ENCODE measurements around the gene DCAF17.
"Not testable (repeated sequence)": the region's sequence is repeated elsewhere in the genome, so short reads cannot be mapped to it uniquely, and the experiment has no call there.

Gene DCAF17

DNA sequence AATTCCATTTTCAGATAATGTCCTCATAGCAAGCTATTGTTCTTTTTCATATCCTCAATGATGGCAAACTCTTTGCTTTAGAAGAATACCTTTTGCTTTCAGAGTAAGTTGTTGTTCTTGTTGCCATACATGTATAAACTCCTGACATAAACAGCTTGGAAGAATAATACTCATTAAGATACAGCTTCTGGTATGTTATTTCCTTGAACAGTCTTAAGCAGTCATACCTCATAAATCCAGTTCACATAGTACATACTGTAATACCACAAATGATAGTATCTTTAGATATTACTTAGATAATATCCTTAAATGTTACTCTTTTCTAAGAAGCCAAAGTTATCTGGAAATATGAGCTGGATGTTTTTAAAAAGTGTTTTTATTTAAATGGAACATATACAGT lies 23.4 kb upstream of the DCAF17 start:
- Histone ChIP-seq H3K9ac (ENCODE audit: insufficient read length, low read depth) (no peak overlapping the region), H3K4me3 (ENCODE audit: insufficient read length, low read depth) (no peak overlapping the region), H3K9me3 (ENCODE audit: insufficient read depth, low read length) (no peaks in the 10 kb centered on the region), H3K27me3 (ENCODE audit: insufficient read depth, insufficient read length) (no peaks in the 10 kb centered on the region), H3K4me1 (ENCODE audit: insufficient read depth, insufficient read length) (no peaks in the 10 kb centered on the region), H3K36me3 (ENCODE audit: insufficient read depth, insufficient read length, low read length) (peaks cover 6% of the 10 kb centered on the region)
- TF ChIP-seq ZNF274 (IDR thresholded peaks at IDR 0.05; ENCODE audit: low read depth, low read length) (no peak), SUZ12 (IDR thresholded peaks at IDR 0.05; ENCODE audit: extremely low read depth, insufficient read depth, insufficient read length) (no peak)
- no peak for DNase-seq (ENCODE audit: low read depth, low spot score)

DNA sequence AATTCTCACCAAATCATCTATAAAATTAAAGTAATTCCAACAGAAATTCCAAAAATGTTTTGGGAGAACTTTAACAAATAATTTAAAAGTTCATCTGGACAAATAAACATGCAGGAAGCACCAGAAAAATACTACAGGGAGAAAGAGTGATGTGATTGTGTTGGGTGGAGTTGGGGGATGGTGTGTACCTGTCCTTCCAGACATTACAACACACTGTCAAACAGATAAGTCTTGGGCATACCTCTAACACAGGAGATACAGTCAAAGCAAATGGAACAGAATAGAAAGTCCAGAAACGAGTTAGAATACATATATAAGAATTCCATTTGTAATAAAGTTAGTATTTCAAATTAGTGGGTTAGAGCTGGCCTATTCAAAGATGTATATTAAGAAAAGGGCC lies 22.8 kb upstream of the DCAF17 start:
- Histone ChIP-seq H3K9me3 (ENCODE audit: insufficient read depth, low read length) (no peaks in the 10 kb centered on the region), H3K9ac (ENCODE audit: insufficient read length, low read depth) (no peak overlapping the region), H3K27me3 (ENCODE audit: insufficient read depth, insufficient read length) (no peaks in the 10 kb centered on the region), H3K36me3 (ENCODE audit: insufficient read depth, insufficient read length, low read length) (peaks cover 6% of the 10 kb centered on the region), H3K4me1 (ENCODE audit: insufficient read depth, insufficient read length) (no peaks in the 10 kb centered on the region), H3K4me3 (ENCODE audit: insufficient read length, low read depth) (no peak overlapping the region)
- TF ChIP-seq SUZ12 (IDR thresholded peaks at IDR 0.05; ENCODE audit: extremely low read depth, insufficient read depth, insufficient read length): no peak
- no peak for TF ChIP-seq YY1 (IDR thresholded peaks at IDR 0.05; ENCODE audit: insufficient read depth, insufficient read length)
- no peak for DNase-seq (ENCODE audit: low read depth, low spot score)

DNA sequence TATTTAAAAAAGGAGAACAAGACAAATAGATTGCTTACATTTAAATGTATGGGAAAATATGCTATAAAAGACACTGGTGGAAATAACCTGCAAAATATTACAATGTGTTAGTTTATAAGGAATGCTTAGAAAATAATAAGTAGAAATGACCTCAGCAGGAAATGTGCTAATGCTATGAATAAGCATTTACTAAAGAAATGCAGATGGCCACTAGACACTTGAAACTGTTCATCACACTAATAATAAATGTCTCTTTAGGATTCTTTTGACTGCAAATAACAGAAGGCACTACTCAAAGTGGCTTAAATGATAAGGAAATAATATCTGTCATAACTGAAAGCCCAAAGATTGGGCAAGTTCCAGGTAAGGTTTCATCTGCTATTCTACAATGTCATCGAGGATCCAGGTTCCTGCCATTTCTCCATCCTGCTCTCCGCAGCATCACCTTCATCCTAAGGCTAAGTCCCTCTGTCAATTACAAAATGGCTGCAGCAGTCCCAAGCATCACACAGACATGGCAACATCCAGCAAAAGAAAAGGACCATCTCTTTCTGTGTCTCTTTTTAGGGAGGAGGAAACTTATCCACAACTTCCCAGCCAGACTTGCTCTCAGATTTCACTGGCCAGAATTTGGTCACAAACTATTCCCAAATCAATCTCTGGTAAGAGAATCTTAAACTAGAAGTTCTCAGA lies 22.1 kb upstream of the DCAF17 start:
- Histone ChIP-seq H3K9ac (ENCODE audit: insufficient read length, low read depth) (no peak overlapping the region), H3K4me3 (ENCODE audit: insufficient read length, low read depth) (no peak overlapping the region), H3K4me1 (ENCODE audit: insufficient read depth, insufficient read length) (no peaks in the 10 kb centered on the region), H3K36me3 (ENCODE audit: insufficient read depth, insufficient read length, low read length) (peaks cover 6% of the 10 kb centered on the region), H3K9me3 (ENCODE audit: insufficient read depth, low read length) (no peaks in the 10 kb centered on the region), H3K27me3 (ENCODE audit: insufficient read depth, insufficient read length) (no peaks in the 10 kb centered on the region)
- no peak for DNase-seq (ENCODE audit: low read depth, low spot score)
- TF ChIP-seq YY1 (IDR thresholded peaks at IDR 0.05; ENCODE audit: insufficient read depth, insufficient read length) (no peak), SUZ12 (IDR thresholded peaks at IDR 0.05; ENCODE audit: extremely low read depth, insufficient read depth, insufficient read length) (no peak), ZNF274 (IDR thresholded peaks at IDR 0.05; ENCODE audit: low read depth, low read length) (no peak)

DNA sequence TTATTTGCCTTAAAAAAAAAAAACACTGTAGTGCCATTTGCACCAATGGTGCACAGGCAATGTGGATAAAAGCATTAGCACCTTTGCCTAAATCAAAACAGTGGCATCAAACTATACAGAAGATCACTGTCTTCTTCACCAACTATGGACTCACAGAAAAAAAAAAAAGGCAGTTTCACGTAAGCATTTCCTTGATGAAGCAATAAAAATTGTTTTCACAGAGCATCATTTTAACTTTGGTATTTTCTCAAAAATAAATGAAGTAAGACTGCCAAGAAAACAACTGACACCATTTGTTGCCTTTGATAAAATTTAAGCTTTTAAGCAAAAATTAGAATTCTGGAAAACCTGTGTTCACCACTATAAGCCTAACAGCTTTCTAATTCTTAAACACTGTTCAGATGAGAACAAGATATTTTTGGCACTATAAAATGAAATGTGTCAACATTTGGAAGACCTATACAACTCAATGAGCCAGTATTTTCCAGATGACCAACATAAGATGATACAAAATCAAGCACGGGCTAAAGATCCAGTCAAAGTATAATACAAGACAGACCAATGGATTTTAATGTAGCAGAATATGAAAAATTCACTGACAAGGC lies 21.4 kb upstream of the DCAF17 start:
- peaks cover 6% of the 10 kb centered on the region for H3K36me3 ChIP-seq (ENCODE audit: insufficient read depth, insufficient read length, low read length)
- no peak for TF ChIP-seq SUZ12 (IDR thresholded peaks at IDR 0.05; ENCODE audit: extremely low read depth, insufficient read depth, insufficient read length)
- no peak for TF ChIP-seq ZNF274 (IDR thresholded peaks at IDR 0.05; ENCODE audit: low read depth, low read length)
- no peak for TF ChIP-seq YY1 (IDR thresholded peaks at IDR 0.05; ENCODE audit: insufficient read depth, insufficient read length)
- DNase-seq (ENCODE audit: low read depth, low spot score): no peak
- no peak overlapping the region for H3K9ac ChIP-seq (ENCODE audit: insufficient read length, low read depth)
- H3K27me3 ChIP-seq (ENCODE audit: insufficient read depth, insufficient read length): no peaks in the 10 kb centered on the region
- H3K4me3 ChIP-seq (ENCODE audit: insufficient read length, low read depth): no peak overlapping the region
- H3K4me1 ChIP-seq (ENCODE audit: insufficient read depth, insufficient read length): no peaks in the 10 kb centered on the region
- no peaks in the 10 kb centered on the region for H3K9me3 ChIP-seq (ENCODE audit: insufficient read depth, low read length)

DNA sequence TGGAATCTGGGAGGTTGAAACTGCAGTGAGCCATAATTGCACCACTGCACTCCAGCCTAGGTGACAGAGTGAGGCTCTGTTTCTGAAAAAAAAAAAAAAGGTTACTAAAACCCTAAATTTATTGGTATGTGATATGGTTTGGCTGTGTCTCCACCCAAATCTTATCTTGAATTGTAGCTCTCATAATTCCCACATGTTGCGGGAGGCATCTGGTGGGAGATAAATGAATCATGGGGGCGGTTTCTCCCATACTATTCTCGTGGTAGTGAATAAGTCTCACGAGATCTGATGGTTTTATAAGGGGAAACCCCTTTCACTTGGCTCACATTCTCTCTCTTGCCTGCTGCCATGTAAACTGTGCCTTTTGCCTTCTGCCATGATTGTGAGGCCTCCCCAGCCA lies 19.4 kb upstream of the DCAF17 start:
- not testable (repeated sequence) for H3K4me3 ChIP-seq (ENCODE audit: insufficient read length, low read depth); DNase-seq (ENCODE audit: low read depth, low spot score); H3K9me3 ChIP-seq (ENCODE audit: insufficient read depth, low read length); H3K27me3 ChIP-seq (ENCODE audit: insufficient read depth, insufficient read length); H3K9ac ChIP-seq (ENCODE audit: insufficient read length, low read depth); H3K36me3 ChIP-seq (ENCODE audit: insufficient read depth, insufficient read length, low read length); H3K4me1 ChIP-seq (ENCODE audit: insufficient read depth, insufficient read length)

DNA sequence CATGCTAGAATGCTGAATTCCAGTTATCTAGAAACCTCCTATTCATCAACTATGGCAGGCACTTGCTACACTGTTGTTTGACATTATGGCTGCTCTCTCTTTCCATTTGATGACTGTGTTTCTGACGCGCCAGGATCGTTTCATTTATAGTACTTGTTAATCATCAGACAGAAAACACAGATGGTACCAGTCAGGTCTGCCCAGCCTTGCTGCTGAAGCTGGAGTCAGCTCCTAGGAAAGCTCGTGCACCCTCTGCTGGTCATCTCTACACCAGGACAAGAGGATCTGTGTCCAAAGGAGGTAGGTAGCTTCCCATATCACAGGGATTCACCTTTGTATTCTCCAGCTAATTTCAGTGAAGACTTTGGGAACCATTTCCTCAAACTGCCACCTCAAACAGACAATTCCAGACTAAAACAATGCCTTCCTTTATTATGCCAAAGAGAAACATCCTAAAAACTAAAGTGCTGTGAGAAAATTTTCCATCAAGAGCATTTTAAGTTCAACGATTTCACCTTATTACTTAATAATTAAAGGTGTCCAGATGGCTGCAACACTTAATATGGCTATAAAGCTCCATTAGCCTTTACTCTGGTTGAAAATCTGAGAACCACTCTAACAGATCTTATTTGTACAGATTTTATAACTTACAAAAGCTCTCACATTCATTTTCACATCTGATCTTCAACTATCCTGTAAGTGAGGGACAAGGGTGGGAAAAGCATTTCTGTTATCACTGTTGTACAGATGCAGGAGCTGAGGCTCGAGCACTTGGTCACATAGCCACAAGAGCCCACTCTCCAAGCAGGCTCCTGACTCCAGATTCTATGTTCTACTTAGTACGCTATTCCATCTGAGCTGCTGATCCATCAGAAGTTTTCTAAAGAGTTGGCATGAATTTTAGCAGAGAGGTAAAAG lies 17.8 kb upstream of the DCAF17 start:
- no peak overlapping the region for H3K9ac ChIP-seq (ENCODE audit: insufficient read length, low read depth)
- H3K27me3 ChIP-seq (ENCODE audit: insufficient read depth, insufficient read length): no peaks in the 10 kb centered on the region
- peaks cover 6% of the 10 kb centered on the region for H3K36me3 ChIP-seq (ENCODE audit: insufficient read depth, insufficient read length, low read length)
- TF ChIP-seq ZNF274 (IDR thresholded peaks at IDR 0.05; ENCODE audit: low read depth, low read length) (no peak), YY1 (IDR thresholded peaks at IDR 0.05; ENCODE audit: insufficient read depth, insufficient read length) (no peak), SUZ12 (IDR thresholded peaks at IDR 0.05; ENCODE audit: extremely low read depth, insufficient read depth, insufficient read length) (no peak)
- no peak overlapping the region for H3K4me3 ChIP-seq (ENCODE audit: insufficient read length, low read depth)
- H3K4me1 ChIP-seq (ENCODE audit: insufficient read depth, insufficient read length): no peaks in the 10 kb centered on the region
- H3K9me3 ChIP-seq (ENCODE audit: insufficient read depth, low read length): no peaks in the 10 kb centered on the region
- DNase-seq (ENCODE audit: low read depth, low spot score): peak; percentile 78

DNA sequence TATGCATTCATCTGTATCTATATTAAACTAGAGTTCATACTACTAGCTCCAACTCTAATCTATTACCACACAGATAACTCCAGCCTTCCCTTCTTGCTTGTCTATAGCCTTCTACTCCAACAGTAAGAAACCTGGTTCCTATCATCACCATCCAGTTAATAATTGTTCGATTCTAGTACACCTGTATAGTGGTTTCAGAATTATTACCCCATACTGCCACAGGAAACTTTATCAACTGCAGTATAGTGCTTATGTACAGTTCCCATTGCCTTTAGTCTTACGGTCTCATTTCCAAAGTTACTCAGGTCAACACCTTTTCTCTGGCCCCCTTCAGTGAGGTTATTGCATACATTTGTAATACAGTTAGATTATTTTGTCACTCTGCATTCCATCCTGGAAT lies 14.7 kb upstream of the DCAF17 start:
- Histone ChIP-seq H3K27me3 (ENCODE audit: insufficient read depth, insufficient read length) (no peaks in the 10 kb centered on the region), H3K4me1 (ENCODE audit: insufficient read depth, insufficient read length) (no peaks in the 10 kb centered on the region), H3K9ac (ENCODE audit: insufficient read length, low read depth) (no peak overlapping the region), H3K9me3 (ENCODE audit: insufficient read depth, low read length) (peaks cover 27% of the 10 kb centered on the region), H3K4me3 (ENCODE audit: insufficient read length, low read depth) (no peak overlapping the region), H3K36me3 (ENCODE audit: insufficient read depth, insufficient read length, low read length) (peaks cover 7% of the 10 kb centered on the region)
- TF ChIP-seq YY1 (IDR thresholded peaks at IDR 0.05; ENCODE audit: insufficient read depth, insufficient read length) (no peak), ZNF274 (IDR thresholded peaks at IDR 0.05; ENCODE audit: low read depth, low read length) (no peak), SUZ12 (IDR thresholded peaks at IDR 0.05; ENCODE audit: extremely low read depth, insufficient read depth, insufficient read length) (no peak)
- DNase-seq (ENCODE audit: low read depth, low spot score): no peak

All from NT2/D1 (cell line).